Stimulated activated CD8-positive, alpha-beta memory T cell treated with anti-CD3 and anti-CD28 coated beads, Interleukin-15, amount 100 ng/mL, for 4 hours (primary cell): ENCODE results near the gene SEC23IP.
"Not testable (repeated sequence)": the region's sequence is repeated elsewhere in the genome, so short reads cannot be mapped to it uniquely, and the experiment has no call there.

Experiments
- DNase-seq, 2 donors: peaks; one replicate each; pipeline ENCODE4 v3.0.0-alpha.2; 2020; ENCODE audit warnings: low read depth in 2 of 2

Gene SEC23IP

GRCh38 chr10:119883901-119884611 lies 8.5 kb upstream of the SEC23IP start:
- not testable (repeated sequence) for DNase-seq

DNA sequence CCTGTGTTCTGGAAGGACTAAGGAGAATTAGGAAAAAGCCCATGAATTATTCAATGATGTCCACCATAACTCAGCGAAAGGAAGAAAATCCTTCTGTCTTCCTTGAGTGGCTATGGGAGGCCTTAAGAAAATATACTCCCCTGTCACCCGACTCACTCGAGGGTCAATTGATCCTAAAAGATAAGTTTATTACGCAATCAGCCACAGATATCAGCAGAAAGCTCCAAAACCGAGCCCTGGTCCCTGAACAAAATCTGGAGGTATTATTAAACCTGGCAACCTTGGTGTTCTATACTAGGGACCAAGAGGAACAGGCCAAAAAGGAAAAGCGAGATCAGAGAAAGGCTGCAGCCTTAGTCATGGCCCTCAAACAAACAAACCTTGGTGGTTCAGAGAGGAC lies 6.5 kb upstream of the SEC23IP start:
- DNase-seq, result not testable (repeated sequence)

- not testable (repeated sequence) for DNase-seq
These were observed 3.8 kb upstream of the SEC23IP start for GRCh38 chr10:119888715-119889114.

- DNase-seq, result not testable (repeated sequence)
These were observed 3.3 kb upstream of the SEC23IP start for GRCh38 chr10:119889201-119889600.

GRCh38 chr10:119890307-119890706 lies 2.2 kb upstream of the SEC23IP start:
- not testable (repeated sequence) for DNase-seq

GRCh38 chr10:119891849-119892187 lies 712 bp upstream of the SEC23IP start:
- DNase-seq, result not testable (repeated sequence)

GRCh38 chr10:119893074-119893473 lies 544 bp downstream of the SEC23IP start:
- no peak for DNase-seq

DNA sequence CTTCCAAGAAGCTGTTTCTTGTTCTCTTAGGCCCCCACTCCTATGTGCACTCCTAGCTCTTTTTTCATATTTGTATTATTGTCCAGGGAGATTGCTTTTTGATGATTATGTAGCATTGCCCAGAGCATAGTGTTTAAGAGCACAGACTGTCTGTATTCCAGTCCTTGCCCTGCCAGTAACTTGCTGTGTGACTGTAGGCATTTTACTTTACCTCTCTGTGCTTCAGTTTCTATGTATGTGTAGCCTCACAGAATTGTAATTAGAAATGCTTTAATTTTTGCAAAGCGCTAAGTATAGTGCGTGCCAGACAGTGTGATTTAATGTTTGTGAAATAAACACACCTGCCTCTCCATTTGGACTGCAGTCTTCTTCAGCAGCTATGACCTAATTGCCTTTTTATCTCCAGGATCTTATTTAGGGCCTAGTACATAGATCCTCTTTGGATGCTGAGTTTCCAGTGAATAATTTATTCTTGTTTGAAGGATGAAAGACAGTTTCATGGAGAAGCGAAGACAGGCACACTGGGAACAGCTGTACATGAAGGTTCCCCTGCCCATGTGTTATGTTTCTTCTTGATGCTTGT lies 1.4 kb downstream of the SEC23IP start:
- no peak for DNase-seq

- DNase-seq, result no peak
These were observed 3.6 kb downstream of the SEC23IP start for GRCh38 chr10:119896061-119896655.

GRCh38 chr10:119896937-119897770 lies 4.6 kb downstream of the SEC23IP start:
- no peak for DNase-seq

DNA sequence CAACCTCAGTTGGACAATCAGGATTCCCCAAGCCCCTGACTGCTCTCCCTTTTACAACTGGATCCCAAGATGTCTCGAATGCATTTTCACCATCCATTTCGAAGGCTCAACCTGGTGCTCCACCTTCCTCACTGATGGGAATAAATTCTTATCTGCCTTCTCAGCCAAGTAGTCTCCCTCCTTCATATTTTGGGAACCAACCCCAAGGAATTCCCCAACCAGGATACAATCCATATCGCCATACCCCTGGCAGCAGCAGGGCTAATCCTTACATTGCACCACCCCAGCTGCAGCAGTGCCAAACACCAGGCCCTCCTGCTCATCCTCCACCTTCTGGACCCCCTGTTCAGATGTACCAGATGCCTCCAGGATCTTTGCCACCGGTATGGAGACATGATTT lies 6.0 kb downstream of the SEC23IP start:
- no peak for DNase-seq

DNA sequence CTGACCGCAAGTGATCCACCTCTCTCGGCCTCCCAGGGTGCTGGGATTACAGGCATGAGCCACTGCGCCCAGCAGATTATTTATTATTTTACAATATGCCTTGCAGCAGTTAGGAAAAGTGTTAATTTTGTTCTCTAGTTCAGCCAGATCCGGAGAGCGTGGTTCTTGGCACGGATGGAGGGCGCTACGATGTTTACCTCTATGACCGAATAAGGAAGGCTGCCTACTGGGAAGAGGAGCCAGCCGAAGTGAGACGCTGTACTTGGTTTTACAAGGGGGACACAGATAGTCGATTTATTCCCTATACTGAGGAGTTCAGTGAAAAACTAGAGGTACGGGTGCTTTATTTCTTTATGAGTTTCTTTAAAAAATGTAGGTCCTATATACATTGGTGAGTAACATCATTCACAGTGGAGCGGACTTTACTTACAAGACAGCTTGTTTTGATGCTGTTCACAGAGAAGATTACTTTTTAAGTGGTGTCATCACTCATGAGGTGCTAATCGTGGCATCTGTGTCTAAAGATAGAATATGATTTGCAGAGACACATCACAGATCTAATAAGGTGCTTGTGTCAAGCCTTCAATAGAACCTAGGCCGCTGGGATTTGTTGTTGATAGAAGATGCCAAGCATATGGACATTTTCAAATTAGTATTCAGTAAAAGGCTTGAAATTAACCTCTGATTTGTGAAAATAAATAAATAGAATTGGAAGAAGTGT lies 11.6 kb downstream of the SEC23IP start:
- DNase-seq, result no peak

- not testable (repeated sequence) for DNase-seq
These were observed 15.2 kb downstream of the SEC23IP start for GRCh38 chr10:119907695-119908094.

- no peak for DNase-seq
These were observed 15.6 kb downstream of the SEC23IP start for GRCh38 chr10:119908166-119908565.

- DNase-seq, result no peak
These were observed 18.2 kb downstream of the SEC23IP start for GRCh38 chr10:119910689-119911088.

- no peak for DNase-seq
These were observed 25.2 kb downstream of the SEC23IP start for GRCh38 chr10:119917777-119918176.

DNA sequence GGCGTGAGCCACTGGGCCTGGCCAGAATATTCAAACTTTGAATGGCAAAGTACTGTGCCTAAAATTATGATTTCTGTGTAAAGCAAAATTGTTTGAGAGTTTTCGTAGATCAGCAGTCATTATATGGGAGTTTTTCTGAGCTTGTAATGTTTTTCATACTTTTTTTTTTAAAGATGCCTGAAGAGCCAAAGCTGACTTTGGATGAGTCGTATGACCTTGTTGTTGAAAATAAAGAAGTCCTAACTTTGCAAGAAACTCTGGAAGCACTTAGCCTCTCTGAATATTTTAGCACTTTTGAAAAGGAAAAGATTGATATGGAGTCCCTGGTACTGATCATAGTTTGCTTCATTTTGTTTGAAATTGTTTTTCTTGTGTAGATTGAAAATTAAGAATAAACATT lies 26.7 kb downstream of the SEC23IP start:
- no peak for DNase-seq

GRCh38 chr10:119919826-119920225 lies 27.3 kb downstream of the SEC23IP start:
- DNase-seq, result no peak

DNA sequence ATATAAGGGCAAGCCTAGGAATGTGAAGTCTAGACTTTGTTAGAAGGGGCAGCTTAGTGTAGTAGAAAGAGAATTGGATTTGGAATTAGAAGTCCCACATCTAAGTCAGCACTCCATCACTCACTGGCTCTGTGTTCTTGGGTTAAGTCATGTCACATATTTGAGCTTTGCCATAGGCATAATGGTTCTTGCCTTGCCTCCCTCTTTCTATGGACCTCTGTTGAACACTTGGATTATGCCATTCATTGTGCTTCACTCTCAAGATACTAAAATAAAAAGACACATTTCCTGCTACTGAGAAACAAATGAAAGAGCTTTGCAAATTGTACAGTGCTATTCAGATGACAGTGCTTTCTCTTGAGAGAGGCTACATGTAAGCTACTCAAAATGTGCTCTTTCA lies 35.9 kb downstream of the SEC23IP start:
- DNase-seq, result no peak

DNA sequence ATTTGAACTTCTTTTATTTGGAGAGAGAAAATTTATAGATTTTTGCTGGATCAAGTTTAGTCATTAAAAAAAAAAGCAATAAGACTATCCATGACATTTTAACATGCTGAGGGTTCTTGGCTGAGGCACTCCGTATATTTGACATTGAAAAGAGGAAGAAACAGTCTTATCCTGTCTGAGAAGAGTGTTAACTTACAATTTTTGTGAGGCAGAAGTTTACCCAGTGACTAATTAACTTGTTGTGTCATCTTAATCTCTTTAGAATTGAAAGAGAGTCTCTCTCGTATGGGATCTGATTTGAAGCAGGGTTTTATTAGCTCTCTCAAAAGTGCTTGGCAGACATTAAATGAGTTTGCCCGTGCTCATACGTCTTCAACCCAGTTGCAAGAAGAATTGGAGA lies 39.3 kb downstream of the SEC23IP start:
- DNase-seq, result no peak

GRCh38 chr10:119932631-119933030 lies 40.1 kb downstream of the SEC23IP start:
- DNase-seq, result no peak

DNA sequence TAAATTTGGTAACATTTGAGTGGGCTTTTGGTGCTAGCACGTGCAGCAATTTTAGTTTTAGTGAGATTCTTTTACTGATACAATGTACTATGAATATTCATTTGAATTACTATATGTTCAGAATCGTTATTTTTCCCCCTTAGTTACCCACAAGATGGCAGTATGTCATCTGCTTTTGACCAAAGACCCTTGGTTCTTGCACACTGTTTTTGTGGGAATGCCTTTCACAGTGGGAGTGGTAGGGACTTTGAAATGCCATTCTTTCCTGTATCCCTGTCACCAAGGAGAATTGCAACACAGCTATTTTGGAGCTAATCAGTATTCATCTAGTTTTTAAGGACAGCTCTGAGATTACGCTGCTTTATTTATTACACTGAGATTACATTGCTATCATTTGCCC lies 40.6 kb downstream of the SEC23IP start:
- DNase-seq, result no peak
